Activated CD8-positive, alpha-beta memory T cell treated with anti-CD3 and anti-CD28 coated beads for 36 hours (primary cell): ENCODE measurements around the gene ANGPTL4. TPM values are rescaled to one million over a fixed set of nuclear protein-coding genes. Genes with fewer than 3 reads are reported as not detected.

Experiments used
- CTCF ChIA-PET: fragments of 350-600 bp; sonication (Branson Sonifier 250); formaldehyde crosslinking; loops from one replicate; lab custom pipeline; 2021; ENCODE audit warnings: antibody characterized with exemption; lab: Charles Lee
- POLR2A ChIA-PET: fragments of 350-600 bp; sonication (Branson Sonifier 250); formaldehyde crosslinking; loops from one replicate; lab custom pipeline; 2021; ENCODE audit warnings: antibody characterized with exemption; lab: Charles Lee
- total RNA-seq, 2 experiments: library from RNA; stranded (reverse); gene quantifications; one replicate each; pipeline ENCODE4 v1.2.3, GENCODE V29; 2021

ANGPTL4 gene
- total RNA-seq, 2 experiments from 2014 or later, result 0.19 to 0.42 TPM

- ChIA-PET CTCF (interaction anchor here (0.6 to 1.3 kb wide), 4 partner anchors 19 to 370 kb away, joined by 3 to 5 read pairs (median 4); no protein-coding TSS in a partner anchor), POLR2A (no interaction called here)
These were observed 57.8 kb downstream of the ANGPTL4 start for GRCh38 chr19:8421484-8422461.

- POLR2A ChIA-PET, result interaction anchor here (0.6 to 0.7 kb wide), 3 partner anchors 33 to 248 kb away, joined by 3 to 4 read pairs (median 4); partner anchors contain the start of gene RAB11B
- CTCF ChIA-PET, result interaction anchor here (0.5 to 5.4 kb wide), 4 partner anchors 11 to 646 kb away, joined by 3 to 22 read pairs (median 4); partner anchors contain the start of gene MARCHF2
These were observed 59.9 kb downstream of the ANGPTL4 start for GRCh38 chr19:8423817-8424223.

Other genes with a start within 250 kb of the ANGPTL4 start
- gene FBN3, start 214.6 kb upstream of the ANGPTL4 start, total RNA-seq, result not detected
- 10 to 100 TPM; 18.0 to 20.5 TPM for gene CERS4, start 154.8 kb upstream of the ANGPTL4 start, total RNA-seq
- gene CD320, start 55.8 kb upstream of the ANGPTL4 start, total RNA-seq, result 10 to 100 TPM; 93.6 to 98.8 TPM
- 10 to 100 TPM; 81.3 to 83.6 TPM for gene NDUFA7, start 42.8 kb upstream of the ANGPTL4 start, total RNA-seq
- gene RPS28, start 42.7 kb upstream of the ANGPTL4 start, total RNA-seq, result 1,000 to 10,000 TPM; 2,077 to 2,155 TPM
- gene KANK3, start 20.9 kb upstream of the ANGPTL4 start, total RNA-seq, result 1 to 10 TPM; 1.0 TPM
- gene RAB11B, start 26.2 kb downstream of the ANGPTL4 start, total RNA-seq, result 10 to 100 TPM; 57.7 to 61.5 TPM
- gene MARCHF2, start 49.1 kb downstream of the ANGPTL4 start, total RNA-seq, result 10 to 100 TPM; 10.3 to 11.1 TPM
- 100 to 1,000 TPM; 330 to 334 TPM for gene HNRNPM, start 80.8 kb downstream of the ANGPTL4 start, total RNA-seq
- under 1 TPM; 0.13 to 0.25 TPM for gene PRAM1, start 138.5 kb downstream of the ANGPTL4 start, total RNA-seq
- gene ZNF414, start 150.0 kb downstream of the ANGPTL4 start, total RNA-seq, result 10 to 100 TPM; 21.4 to 22.2 TPM
- gene MYO1F, start 213.3 kb downstream of the ANGPTL4 start, total RNA-seq, result 10 to 100 TPM; 35.4 to 36.1 TPM
- 1 to 10 TPM; 4.7 to 6.9 TPM for gene ADAMTS10, start 246.6 kb downstream of the ANGPTL4 start, total RNA-seq